Inflammatory macrophage (primary cell): ENCODE results near the gene ARHGEF28.

Experiments used
- DNase-seq, 2 donors: peaks; one replicate each; pipeline ENCODE4 v3.0.0-alpha.2; 2020 to 2022

Gene ARHGEF28

DNA sequence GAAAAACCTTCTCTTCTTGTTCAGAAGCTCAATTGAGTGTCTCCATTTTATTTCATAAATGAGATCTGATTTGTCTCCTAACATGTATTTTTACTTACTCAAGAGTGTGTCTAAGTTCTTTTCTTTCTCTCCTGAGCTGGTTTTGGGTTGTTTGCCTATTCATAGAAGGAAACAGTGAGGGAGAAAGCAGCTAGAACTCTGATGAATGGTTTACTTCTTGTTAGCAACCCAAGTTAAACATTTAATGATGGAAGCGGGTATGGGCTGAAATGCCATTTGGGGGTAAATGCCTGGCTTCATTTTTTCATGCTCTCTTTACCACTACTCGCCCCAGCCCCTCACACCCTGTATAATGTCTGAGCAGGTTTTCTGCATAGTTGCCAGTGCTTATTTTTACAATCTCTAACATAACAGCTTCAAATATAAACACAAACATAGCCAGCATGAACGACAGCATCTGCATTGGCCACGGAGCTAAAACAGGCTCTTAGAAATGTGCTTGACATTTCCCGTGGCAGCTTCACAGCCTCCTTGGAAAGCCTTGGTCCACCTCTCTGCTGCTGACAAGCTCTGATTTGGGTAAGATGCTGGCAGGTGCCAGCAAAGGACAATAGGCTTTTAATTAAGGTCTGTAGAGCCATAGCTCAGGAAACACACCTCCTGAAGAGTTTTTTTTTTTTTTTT is 321.1 kb downstream of the ARHGEF28 start:
- no peak for DNase-seq

DNA sequence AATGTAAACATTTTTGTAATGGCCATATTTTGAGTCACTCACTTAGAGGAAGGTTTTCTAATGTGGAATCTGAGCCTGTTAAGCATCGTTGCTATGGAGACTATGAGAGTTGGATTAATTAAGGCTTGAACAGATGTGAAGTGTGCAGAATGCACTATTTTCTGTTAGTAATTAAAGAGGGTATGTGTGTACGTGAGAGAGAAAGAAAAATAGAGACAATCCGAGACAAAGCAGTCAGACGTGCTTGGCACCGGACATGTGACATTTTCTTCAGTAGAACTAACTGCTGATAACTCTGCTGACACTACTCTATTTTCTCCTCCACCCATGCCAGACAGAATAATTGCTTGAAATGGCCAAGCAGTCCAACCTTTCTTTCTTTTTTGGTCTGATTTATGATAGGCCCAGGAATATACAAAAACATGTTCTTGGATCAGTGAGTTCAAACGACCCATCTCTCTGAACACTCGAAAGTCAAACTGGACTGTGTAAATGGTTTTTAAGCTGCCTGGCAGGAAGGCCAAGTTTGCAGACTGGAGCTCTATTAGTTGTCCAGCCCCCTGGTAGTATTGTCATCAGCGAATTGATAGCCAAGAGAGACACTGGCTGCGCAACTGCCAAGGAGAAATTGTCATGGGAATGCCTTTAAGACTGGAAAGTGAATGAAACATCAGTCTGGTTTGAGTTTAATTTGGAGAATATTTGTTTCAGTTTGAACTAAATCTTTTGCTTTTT is 322.1 kb downstream of the ARHGEF28 start:
- no peak for DNase-seq

DNA sequence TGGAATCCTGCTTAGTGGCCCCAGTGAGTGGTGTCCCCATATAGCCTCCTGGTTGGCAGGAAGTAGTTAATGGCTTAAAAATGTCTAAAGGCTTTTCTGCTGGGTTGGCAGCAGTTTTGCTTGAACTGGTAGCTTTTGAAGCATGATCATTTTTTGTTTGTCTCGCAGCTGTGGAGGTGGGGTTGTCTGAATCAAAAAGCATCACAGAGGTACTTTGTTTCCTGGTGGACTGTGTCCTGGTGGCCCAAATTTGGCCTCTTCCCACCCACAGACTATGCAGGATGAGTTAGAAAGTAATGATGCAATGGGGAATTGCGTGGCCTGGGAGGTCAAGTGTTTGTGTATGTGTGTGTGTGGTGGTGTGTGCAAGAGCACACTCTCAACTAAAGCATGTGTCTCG is 322.7 kb downstream of the ARHGEF28 start:
- DNase-seq: peak in 1 of 2 donors; percentile 19

DNA sequence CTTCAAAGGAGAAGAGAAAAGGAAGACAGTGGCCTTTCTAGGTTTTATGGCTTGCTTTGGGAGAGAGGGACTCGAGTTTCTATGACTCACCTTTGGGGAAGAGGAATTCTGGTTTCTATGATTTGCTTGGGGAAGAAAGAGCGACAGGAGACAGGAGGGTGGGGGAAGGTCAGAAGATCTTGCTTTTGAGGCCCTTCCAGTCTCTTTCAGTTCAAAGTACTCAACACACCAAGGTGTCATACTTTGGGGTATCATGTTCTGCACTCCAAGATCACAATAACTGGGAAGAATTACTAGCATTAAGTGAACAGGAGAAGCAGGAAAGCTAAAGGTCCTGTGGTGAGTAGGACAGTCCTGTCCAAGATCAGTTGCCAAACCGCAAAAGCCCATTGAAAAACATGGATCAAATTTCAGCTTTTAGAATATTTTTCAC is 324.5 kb downstream of the ARHGEF28 start:
- DNase-seq: no peak

DNA sequence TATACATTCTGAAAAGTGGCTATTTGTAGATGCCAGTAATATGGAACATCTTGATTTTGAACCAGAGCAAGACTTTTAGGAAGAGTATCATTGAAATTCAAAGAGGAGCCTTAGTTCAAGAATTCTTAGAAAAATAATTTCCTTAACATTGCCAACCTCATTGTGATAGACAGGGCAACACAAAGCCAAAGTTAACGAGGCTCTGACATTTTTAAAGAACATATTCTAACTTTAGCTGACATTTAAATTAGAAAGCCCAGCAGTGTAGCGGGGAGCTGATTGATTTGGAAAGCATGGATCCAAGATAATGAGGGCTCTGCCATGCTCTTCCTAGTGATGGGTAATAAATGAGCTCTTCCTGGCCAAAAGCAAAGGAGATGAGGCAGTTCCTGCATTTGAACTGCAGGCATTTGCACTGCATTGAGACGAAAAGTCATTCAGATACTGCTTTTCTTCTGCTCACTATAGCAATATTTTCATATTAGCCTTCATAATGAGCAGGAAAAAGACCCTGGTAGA is 325.0 kb downstream of the ARHGEF28 start:
- no peak for DNase-seq

DNA sequence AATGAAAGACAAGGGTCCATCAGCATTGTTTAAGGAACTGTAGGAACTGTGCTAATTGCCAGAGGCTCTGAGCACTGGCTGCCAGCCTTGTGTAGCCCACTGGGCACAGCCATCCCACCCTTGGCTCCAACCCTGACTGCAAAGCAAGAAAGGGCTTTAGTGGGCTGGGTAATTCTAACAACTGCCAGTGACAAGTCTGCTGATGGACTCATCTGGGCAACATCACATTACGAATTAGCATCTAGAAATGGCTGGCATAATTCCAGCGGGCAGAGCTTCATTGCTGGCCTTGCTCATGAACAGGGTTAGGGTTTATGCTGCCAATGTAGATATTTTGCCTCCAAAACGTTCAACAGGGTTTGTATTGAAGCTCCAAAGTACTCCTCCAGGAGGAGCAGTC is 326.9 kb downstream of the ARHGEF28 start:
- no peak for DNase-seq

DNA sequence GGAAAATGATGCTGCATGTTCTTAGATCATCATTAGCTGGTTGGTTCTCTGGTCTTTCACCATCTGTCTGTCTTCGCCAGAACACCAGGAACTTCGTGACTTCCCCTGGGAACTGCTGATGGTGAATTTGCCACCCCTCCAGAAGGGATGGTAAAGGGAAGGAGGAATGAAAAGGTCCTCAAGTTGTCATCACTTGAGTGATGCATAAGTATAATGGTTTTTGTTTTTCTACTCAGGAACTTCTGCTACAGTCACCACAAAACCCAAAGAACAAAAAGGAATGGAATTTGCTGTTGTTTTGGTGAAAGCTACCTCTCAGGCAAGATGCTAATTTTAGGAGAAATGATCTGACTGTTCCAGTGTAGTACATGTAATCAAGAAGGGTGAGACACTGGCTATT is 328.4 kb downstream of the ARHGEF28 start:
- DNase-seq: no peak

DNA sequence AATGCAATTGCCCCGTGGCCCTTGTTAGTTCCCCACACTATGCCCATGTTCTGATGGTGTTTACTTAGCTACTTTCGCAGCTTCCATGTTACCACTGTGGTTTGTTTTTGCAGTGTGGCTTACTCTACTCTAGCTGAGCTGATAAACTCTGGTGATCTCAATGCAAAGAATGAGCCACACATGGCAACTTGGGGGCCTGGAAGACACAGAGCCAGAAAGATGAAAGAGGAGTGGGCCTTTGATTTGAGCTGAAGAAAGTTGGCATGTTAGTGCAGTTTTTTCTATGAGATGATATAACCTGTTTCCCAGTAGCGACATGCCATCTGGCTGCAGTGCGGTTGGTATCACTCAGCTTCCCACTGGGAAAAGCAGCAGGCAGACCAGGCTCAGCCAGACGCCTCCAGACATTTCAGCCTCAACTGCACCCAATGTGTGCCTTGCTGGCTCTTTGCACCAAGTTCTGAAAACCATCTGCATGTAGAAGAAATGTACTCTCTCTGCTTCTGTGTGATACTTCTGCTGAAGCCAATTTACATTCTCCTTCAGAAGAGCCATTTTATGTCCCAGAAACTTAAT is 329.4 kb downstream of the ARHGEF28 start:
- no peak for DNase-seq

DNA sequence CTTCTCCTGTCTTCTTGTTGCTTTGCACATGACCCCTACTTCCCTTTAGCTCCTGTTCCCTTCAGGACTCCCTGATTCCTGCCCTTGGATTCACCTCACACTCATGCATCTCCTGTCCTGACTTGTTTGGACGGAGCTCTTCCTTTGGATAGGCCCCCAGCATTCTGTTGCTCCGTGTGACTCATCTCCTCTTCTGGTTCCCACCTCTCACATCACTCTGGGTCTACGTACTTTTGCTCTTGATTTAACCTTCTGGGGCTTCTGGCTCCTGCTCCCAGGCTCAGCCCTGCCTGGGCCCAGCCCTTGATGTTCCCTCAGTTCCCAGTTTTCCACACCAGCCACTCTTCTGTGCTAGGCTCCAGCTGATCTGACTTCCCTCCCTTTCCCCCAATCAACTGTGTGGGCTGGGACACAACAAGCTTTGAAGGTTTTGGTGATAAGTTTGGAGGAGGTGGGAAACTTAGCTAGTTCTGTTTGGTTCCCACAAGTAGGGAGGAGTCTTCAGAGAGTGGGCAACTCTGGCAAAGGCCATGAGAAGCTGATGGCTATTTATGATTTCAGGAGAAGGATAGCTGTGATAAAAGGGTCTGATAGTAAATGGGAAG is 331.5 kb downstream of the ARHGEF28 start:
- no peak for DNase-seq

DNA sequence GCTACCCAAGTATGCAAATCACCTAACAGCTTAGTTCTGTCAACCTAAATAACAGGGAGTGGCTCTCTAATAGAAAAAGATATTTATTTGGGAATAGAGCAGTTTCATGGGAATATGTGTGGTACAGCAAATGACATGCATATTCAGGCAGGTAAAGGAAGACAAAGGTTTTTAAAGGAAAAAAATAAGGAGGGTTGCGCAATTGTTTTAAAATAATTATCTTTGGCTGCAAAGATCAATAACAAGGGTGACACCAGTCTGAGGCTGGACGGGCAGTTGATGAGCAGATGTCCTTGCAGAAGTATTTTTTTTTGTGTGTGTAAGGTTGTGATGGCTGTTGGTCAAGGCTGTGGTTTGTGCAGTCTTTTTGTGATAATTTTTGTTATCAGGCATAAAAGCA is 332.0 kb downstream of the ARHGEF28 start:
- DNase-seq: no peak

DNA sequence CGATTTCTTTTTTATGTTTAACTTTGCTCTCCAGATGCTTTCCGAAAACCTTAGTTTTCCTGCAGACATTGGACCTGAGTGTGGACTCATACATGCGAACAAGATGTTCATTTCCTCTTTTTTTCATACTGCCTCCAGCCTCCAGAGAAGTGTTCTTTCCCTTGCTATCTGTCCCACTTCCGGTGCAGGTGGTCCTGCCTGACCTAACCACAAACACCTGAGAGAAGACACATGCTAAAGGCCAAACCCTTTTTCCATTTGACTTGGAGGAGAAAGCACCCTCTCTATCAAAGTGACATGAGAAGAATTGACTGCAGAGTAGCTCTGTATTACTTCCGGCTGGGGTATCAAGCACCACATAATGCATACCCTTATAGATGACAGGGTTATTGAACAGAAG is 334.0 kb downstream of the ARHGEF28 start:
- no peak for DNase-seq

DNA sequence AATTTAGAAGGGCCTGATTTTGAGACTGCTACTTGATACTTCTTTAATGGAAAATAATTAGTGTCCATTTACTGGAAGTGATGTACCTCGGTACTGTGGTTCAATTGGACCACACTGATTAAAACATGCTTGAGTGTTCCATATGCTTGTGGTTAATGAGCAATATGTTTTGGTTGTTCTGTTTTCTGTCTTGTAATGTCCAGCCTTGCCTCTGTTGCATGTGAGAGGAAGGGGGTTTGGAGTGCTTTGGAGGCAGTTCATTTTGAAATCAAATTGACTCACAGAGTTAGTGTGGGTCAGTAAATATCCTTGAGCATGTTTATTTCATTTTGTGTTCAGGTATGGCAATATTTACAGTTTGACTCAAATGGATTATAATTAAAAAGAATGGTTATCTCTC is 334.4 kb downstream of the ARHGEF28 start:
- DNase-seq: no peak

DNA sequence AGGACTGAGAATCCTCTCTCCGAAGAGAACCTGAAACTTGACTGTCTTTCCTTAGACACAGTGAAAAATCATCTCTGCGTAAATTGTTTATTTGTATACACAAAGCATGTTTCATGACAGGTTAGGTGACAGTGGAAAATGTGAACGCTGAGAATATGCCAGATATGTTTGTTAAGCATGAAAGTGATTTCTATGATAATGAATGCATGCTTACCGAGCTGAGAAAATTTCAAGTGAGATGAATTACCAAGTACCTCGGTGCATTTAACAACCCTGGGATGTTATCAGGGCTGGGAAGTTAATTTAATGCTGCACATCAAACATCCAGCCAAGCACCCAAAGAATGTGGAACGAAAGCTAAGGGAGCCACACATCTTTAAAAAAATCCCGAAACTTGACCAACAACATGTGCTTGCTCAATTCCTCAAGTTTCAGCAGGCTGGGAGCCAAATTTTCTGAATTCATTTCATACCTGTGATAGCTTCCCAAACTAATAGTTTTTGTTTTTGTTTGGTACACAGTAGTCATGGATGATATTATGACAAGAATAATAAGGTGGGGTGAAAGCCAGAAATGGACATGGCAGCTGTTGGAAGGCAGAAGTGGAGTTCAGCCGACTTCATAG is 336.9 kb downstream of the ARHGEF28 start:
- DNase-seq: no peak

DNA sequence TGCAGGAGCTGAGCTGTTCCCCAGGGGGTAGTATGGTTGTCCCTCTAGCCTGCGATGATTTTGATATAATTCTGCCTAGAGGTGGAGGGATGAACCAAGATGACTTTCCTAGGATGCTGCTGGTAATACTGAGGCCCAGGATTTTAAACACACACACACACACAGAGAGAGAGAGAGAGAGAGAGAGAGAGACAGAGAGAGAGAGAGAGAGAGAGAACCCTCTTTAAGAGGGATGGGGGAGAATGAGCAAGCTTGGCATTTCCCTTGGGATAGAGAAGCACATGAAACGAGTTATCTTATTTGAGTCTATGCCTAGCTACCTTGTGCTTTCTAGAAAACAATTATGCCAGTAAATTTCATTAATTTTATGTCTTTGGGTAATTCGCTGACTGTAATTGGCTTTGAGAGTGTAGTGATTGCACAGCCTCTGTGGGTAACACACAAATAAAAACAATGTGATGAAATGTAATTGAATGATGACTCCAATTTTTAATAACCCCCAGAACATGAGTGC is 338.4 kb downstream of the ARHGEF28 start:
- no peak for DNase-seq

DNA sequence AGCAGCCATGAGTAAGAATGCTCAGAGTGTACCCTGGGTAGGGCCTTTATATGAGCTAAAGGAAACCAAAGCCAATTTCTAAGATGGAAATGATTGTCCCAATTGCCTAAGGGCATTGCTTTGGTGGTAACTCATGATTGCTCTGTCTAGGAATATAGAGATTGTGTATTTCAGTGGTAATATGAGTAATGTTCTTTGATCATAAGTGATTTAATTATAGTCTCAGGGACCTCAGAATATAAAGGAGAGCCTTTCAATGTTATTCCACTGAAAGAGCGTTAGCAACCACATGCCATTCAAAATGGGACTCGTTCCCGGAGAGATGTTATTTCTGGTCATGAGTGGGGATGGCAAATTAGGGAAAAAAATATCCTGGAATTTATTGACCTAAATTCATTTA is 340.5 kb downstream of the ARHGEF28 start:
- no peak for DNase-seq

DNA sequence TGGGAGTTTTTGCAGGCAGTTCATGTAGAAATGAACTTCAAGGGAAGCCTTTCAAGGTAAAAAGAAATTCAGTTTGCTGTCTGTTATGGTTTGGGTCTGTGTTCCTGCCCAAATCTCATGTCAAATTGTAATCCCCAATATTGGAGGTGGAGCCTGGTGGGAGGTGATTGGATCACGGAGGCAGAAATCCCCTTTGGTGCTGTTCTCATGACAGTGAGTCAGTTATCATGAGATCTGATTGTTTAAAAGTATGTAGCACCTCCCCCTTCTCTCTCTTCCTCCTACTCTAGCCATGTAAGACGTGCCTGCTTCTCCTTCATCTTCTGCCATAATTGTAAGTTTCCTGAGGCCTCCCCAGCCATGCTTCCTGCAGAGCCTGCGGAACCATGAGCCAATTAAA is 341.4 kb downstream of the ARHGEF28 start:
- DNase-seq: peak; percentile 45 to 64

DNA sequence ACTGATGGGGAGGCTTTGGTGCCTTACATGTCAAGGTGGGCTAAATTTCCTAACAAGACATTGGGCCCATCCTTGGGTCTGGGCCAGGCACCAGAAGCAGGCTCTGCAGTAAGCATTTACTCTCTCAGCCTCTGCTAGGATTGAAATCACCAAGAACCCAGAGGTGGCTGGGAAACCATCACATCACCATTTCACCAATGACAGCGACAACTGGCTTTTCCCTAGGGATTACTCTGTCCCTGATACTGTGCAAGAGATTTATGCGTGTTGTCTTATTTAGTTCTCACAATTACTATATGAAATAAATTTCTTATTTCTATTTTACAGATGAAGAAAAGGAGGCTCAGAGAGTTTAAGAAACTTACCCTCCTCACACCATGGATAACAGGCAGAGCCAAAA is 342.2 kb downstream of the ARHGEF28 start:
- DNase-seq: no peak

DNA sequence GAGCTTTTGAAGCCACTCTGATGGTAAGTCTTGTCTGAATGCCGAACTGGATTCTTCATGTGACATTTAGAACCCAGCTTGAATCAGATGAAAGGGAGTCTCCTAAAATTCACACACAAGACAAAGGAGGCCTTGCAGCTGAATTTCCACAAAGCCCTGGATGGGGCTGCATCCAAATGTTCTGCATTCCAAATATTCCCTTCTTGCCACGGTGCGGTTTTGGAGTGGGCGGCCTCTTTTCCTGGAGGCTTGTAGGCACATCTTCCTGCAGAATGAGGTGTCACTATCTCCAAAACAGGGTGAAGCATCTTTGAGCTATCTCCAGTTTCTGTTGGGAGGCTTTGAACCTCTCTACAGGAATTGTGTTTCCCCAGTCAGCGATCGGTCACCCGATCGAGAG is 342.7 kb downstream of the ARHGEF28 start:
- no peak for DNase-seq

DNA sequence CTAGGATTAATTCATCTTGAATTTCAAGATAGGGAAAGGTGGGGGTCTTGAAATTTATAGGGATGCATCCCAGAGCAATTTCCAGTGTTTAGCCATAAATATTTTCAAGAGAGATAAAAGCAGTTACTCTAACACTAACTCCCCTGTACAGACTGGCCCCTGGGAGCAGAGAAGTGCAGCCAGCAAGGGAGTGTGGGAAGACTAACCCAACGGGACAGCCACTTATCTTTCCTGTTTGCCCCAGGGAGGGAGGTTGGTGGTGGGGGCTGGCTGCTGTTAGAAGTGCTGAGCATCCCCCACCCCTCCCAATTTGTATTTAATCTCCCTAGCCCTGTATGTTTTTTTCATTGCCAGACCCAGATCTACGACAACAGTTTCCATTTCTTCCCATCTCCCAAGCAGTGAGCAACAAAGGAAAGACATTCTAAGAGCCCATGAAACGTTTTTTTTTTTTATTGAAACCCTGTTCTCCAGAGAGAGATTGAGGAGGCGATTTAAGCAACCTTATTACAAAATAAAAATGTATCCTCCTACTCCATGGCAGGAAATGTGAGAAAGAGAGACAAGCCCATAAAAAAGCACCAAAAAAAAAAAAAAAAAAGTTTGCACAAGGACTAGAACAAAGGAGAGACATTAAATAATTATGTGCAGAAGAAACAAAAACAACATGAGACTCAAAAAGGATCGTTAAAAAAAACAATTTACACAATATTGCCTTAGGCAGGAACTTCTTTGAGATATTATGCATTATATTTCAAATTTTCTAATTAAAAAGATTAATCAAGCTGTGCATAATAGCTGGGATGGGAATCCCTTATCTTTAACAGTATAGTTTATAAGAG is 343.4 kb downstream of the ARHGEF28 start:
- no peak for DNase-seq

DNA sequence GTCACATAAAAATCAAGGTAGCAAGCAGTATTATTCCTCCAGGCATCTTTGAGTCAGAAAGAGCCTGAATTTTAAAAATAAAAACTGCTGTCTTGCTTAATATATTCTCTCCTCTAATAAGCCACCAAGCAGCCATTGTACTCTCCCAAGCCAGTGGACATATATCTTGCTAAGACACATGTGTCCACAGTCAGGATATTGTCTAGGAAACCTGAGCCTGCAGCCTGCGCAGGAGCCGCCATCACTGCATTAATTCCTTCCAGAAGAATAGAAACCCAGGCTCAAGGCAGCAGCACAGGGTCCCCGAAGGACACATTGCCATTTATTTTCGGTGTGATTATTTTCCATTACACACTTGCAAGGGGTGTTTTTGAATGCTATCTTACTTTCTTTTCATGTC is 345.3 kb downstream of the ARHGEF28 start:
- DNase-seq: no peak

DNA sequence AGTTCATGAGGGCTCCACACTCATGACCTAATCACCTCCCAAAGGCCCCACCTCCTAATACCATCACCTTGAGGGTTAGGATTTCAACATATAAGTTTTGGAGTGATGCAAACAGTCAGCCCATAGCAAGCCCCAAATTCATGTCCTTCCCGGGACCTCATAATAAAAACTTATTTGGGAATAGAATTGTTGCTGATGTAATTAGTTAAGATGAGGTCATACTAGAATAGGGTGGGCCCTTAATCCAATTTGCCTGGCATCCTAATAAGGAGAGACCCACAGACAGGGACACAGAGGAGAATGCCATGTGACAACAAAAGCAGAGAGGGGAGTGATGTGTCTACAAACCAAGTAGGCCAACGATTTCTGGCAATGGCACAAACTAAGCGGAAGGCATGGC is 347.1 kb downstream of the ARHGEF28 start:
- no peak for DNase-seq

DNA sequence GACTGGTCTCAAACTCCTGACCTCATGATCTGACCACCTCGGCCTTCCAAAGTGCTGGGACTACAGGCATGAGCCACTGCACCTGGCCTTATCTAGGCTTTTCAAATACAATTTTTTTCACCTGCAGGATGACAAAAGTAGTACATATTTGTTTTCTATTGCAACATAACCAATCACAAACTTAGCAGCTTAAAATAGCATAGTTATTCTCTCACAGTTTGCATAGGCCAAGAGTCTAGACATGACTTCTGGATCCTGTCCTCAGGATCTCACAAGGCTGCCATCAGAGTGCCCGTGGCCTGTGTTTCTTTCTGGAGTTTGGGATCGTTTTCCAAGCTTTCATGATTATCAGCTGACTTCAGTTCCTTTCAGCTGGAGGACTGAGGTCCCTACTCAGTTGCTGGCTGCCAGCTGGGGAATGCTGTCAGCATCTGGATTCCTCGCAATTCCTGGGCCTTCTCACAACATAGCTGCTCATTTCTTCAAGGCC is 348.9 kb downstream of the ARHGEF28 start:
- no peak for DNase-seq
